Stimulated activated CD8-positive, alpha-beta memory T cell treated with anti-CD3 and anti-CD28 coated beads, Interleukin-12 subunit alpha, Interleukin-12 subunit beta, amount 100 ng/mL, for 4 hours (primary cell): ENCODE measurements around the gene MOB3A.

Experiments
- DNase-seq: peaks from one replicate; pipeline ENCODE4 v3.0.0-alpha.2; 2020; ENCODE audit warnings: low read depth

MOB3A gene

GRCh38 chr19:2046046-2046907 is 49.8 kb downstream of the MOB3A start:
- no peak for DNase-seq

DNA sequence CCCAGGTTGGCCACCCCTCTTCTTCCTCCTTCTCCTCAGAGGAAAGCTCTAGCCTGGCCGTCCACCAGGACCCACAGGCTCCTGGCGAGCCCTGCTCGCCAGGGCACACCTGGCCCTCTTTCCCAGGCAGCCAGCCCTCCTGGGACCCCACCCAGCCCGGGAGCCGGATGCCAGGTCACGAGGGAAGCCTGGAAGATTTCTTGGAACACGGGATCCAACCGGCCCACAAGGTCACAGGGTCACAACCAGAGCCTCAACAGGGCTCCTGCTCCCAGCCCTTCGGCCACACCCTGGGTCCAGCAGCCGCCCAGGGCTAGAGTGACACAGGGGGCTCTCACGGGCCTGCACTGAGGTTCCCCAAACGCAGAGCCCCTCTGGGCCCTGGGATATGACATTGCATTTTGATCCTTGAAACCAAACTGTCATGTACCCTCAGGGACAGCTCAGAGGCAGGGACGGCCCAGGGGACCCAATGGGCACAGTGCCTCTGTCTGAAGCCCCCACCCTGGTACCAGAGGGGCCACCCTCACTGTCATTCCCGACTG is 50.6 kb downstream of the MOB3A start:
- no peak for DNase-seq

GRCh38 chr19:2044709-2045500 is 51.2 kb downstream of the MOB3A start:
- no peak for DNase-seq

GRCh38 chr19:2043961-2044708 is 52.0 kb downstream of the MOB3A start:
- no peak for DNase-seq

GRCh38 chr19:2043251-2043641 is 52.9 kb downstream of the MOB3A start:
- no peak for DNase-seq

DNA sequence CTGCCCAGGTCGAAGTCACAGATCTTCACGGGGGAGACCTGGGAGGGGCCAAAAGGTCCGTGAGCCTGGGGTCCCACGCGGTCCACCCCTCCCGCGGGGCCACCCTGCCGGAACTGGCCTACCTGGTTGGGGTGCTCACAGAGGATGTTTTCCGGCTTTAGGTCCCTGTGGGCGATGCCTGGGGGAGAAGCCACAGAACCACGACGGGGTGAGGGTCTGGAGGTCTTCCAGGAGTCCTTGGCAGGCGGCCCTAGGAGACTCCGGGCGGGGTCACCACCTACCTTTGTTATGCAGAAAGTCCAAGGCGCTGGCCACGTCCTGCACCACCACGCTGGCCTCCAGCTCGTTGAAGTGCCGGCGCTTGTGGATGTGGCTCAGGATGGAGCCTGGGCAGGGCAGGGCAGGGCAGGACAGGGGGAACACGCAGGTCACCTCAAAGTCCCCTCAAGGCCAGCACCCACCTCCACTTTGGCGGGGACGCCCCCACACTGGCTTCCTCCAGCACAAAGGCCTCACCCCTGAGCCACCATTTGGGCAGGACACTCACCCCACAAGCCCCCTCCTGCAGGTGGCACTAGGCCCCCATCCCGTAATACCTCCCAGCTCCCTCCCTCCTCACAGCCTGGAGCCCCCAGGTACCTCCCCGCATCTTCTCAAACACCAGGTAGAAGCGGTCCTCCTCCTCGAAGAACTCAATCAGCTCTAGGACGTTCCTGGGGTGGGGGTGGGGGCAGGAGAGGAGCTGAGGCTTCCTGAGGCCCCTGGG is 53.5 kb downstream of the MOB3A start:
- no peak for DNase-seq

DNA sequence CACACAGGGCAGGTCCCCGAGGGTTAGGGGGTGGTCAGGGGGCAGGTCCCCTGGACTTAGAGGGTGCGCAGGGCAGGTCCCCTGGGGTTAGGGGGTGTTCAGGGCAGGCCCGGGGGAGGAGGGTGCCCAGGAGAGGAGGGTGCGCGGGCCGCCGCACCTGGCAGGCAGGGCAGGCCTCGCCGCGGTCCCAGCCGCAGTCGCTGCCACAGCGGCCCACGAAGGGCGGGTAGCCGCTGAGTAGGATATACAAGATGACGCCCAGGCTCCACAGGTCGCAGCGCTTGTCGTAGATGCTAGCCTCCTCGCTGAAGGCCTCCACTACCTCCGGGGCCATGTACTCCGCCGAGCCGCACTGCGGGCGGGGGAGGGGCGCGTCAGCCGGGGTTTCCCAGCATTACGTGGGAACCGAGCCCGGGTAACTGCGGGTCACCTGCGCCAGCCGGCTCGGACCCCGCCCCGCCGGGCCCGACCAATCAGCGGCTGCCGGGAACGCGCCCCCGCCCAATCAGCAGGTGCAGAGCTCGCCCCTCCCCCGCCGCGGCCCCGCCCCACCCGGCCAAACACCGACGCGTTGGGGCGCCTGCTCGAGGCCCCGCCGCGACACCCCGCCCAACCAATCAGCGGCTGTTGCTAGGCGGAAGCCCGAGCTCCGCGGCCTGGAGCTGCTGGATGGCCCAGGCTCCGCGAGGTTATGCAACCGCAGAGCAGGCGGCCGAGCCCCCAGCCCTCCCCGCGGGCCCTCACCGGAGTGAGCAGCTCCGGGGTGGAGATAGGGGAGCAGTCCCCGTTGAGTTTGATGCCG is 54.2 kb downstream of the MOB3A start:
- peak; percentile 100 for DNase-seq

GRCh38 chr19:2041433-2041682 is 54.8 kb downstream of the MOB3A start:
- DNase-seq: no peak

- no peak for DNase-seq
Observed at GRCh38 chr19:2040647-2041432, 55.3 kb downstream of the MOB3A start.

DNA sequence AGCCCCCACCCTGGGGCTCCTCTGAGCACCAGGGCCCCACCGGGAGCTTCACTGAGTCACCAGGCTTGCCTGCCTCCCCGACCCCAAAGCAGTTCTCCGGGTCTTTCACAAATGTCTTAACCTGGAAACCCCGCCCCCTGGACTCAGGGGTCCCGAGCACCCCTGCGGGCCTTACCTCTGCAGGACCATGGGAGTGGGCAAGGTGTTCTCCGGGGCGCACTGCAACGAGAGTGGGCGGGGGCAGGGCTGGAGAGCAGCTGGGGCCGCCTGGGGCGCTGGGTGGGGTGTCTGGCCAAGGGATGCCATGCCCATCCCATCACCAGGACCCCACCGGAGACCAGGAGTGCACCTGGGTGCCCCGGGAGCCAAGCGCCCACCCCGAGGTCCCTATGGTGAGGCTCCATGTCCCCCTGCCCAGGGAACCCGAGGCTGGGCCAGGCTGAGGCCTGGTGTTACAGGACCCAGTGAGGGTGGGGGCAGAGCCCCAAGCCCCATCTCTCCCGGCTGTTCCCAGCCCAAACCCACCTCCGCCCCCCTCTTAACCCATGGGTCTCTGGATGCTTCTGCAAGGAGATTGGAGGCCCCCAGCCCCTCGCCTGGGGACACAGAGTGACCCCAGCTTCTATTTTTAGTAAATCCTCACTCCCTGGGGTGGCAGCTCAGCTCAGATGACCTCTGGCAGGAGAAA is 56.0 kb downstream of the MOB3A start:
- no peak for DNase-seq

DNA sequence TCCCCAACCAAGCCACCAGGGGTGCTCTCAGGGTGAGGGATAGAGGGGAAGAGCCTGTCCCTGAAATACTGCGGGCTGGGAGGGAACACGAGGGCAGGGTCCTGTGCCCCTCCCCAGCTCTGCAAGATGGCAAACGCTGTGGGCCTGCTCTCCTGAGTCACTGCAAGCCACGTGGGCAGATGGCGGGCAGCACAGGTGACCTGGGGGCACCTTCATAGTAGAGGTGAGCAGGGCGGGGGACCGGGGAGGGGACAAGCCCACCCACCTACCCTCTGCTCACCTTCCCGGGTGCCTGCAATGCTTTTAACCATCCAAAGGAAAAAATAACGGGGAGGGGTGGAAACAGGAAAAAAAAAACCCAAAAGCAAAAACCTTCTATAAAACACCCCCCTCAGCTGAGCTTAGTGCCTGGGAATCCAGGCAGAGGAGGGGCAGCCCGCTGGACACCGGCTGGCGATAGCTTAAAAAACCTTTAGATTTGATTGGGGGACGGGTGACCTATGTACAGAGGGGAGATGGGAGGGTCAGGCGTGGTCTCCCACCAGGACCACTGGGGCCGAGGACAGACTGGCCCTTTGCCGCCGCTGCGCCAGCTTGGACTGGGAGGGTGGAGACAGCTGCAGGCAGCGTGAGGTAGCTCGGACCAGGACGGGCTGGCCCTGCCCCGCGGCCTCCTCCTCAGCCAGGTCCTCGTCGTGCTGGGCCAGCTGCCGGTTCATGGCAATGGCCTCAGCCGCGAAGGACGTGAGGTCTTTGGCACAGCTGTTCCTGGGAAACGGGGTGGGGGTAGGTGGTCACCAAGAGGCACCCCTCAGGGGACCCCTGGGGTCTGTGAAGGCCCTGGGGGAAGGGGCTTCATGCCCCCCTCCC is 56.8 kb downstream of the MOB3A start:
- DNase-seq: no peak

DNA sequence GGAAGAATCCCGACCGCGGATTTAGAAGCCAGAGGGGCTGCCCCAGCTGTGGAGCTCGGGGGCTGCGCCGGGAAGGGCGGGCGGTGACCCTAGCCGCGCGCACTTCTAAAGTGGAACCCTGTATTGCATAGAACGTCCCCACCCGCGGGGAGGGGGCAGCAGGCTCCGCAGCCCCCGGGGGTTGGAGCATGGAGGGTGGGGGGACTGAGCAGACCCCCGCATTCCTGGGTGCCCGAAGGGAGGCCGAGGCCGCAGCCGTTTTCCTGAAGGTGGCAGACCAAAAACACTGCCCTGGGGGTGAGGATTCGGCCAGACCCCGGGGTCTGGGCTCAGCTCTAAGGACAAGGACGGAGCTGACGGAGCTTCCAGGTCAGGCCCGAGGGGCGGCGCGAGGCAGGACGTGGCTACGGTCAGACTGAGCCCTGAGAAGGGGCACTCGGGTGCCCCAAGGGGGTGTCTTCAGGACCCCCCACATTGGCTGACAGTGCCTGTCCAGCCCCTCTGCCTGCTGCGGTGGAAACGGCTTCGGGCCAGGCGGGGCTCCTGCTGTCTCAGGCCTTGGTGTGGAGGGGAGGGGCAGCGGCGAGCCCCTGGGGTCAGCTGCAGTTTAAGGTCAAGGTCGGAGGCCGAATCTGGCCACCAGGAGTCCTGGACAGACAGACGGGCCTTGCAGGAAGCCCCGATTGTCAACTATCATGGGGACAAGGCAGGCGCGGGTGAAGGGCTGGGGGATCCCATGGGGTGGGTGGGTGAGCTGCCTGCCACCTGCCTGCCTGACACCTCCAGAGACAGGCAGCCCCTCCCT is 57.6 kb downstream of the MOB3A start:
- DNase-seq: no peak

GRCh38 chr19:2037651-2038255 is 58.4 kb downstream of the MOB3A start:
- DNase-seq: no peak

- no peak for DNase-seq
Observed at GRCh38 chr19:2036424-2036823, 59.7 kb downstream of the MOB3A start.

- DNase-seq: no peak
Observed at GRCh38 chr19:2035590-2035991, 60.5 kb downstream of the MOB3A start.

GRCh38 chr19:2034729-2035589 is 61.2 kb downstream of the MOB3A start:
- peak; percentile 27 for DNase-seq
